OCI-LY7 (cell line): ENCODE data around the gene CETN2. TPM values are rescaled to one million over a fixed set of nuclear protein-coding genes. Genes with fewer than 3 reads are reported as not detected.
"Not testable (repeated sequence)": the region's sequence is repeated elsewhere in the genome, so short reads cannot be mapped to it uniquely, and the experiment has no call there.

ENCODE experiments used
- BruUV-seq: library from RNA; stranded (reverse); fragments of 400-500 nt; replicated peaks from 2 replicates; lab custom pipeline; 2021; lab: Mats Ljungman, UMichigan
- CTCF ChIA-PET: fragments of 300-600 bp; sonication (Branson Sonifier 250); formaldehyde crosslinking; loops from one replicate; lab custom pipeline; 2022; ENCODE audit warnings: antibody characterized with exemption; ENCODE audit not compliant: unreplicated experiment; lab: Charles Lee
- POLR2A ChIA-PET: fragments of 300-600 bp; sonication (Branson Sonifier 250); formaldehyde crosslinking; loops from one replicate; lab custom pipeline; 2022; ENCODE audit warnings: antibody characterized with exemption; lab: Charles Lee
- DNase-seq: peaks from one replicate; pipeline ENCODE4 v3.0.0-alpha.2; 2015; ENCODE audit warnings: low spot score
- H2AFZ ChIP-seq: fragments of 200-600 bp; sonication (generic), shearing (Covaris generic); 2 replicates; pipeline ENCODE4 v1.6.1; 2014; ENCODE audit warnings: mild to moderate bottlenecking, antibody characterized with exemption, low read length, moderate library complexity
- H3K27ac ChIP-seq: fragments of 200-600 bp; sonication (generic); 2 replicates; pipeline ENCODE4 v1.5.1; 2014; ENCODE audit warnings: mixed run types, low read depth, mild to moderate bottlenecking, moderate library complexity, low read length, inconsistent platforms; ENCODE audit not compliant: poor library complexity, severe bottlenecking
- H3K36me3 ChIP-seq: fragments of 200-600 bp; sonication (generic); 2 replicates; pipeline ENCODE4 v1.6.1; 2014; ENCODE audit warnings: mild to moderate bottlenecking, antibody characterized with exemption, low read length, moderate library complexity, mixed read lengths; ENCODE audit not compliant: insufficient read depth
- H3K4me1 ChIP-seq: fragments of 200-600 bp; sonication (generic); 2 replicates; pipeline ENCODE4 v1.5.1; 2014; ENCODE audit warnings: mild to moderate bottlenecking, low read length; ENCODE audit not compliant: insufficient read depth, poor library complexity, severe bottlenecking
- H3K4me2 ChIP-seq: fragments of 200-600 bp; sonication (generic); 2 replicates; pipeline ENCODE4 v1.6.1; 2014; ENCODE audit warnings: mild to moderate bottlenecking, low read length
- H3K4me3 ChIP-seq: fragments of 200-600 bp; sonication (generic); 2 replicates; pipeline ENCODE4 v1.5.1; 2014; ENCODE audit warnings: mild to moderate bottlenecking, low read depth, low read length; ENCODE audit not compliant: poor library complexity, severe bottlenecking
- H3K79me2 ChIP-seq: fragments of 200-600 bp; sonication (generic); 2 replicates; pipeline ENCODE4 v1.6.1; 2016; ENCODE audit warnings: low read depth, mild to moderate bottlenecking, low read length, moderate library complexity, mixed read lengths; ENCODE audit not compliant: insufficient read depth
- H3K9me2 ChIP-seq: fragments of 200-600 bp; sonication (generic); 2 replicates; pipeline ENCODE4 v1.6.1; 2016; ENCODE audit warnings: mild to moderate bottlenecking, low read length, mixed read lengths; ENCODE audit not compliant: insufficient read depth
- H3K9me3 ChIP-seq: fragments of 200-600 bp; sonication (generic); 2 replicates; pipeline ENCODE4 v1.6.1; 2014; ENCODE audit warnings: mild to moderate bottlenecking, mixed run types, low read length, mixed read lengths
- H4K20me1 ChIP-seq: fragments of 200-600 bp; sonication (generic); 2 replicates; pipeline ENCODE4 v1.6.1; 2014; ENCODE audit warnings: mild to moderate bottlenecking, antibody characterized with exemption, low read length, moderate library complexity, mixed read lengths; ENCODE audit not compliant: insufficient read depth
- CTCF ChIP-seq: fragments of 200-600 bp; sonication (generic); conservative IDR thresholded peaks from 2 replicates; pipeline ENCODE4 v1.5.1; 2014; ENCODE audit warnings: mild to moderate bottlenecking, antibody characterized with exemption, low read length, moderate library complexity, mixed read lengths
- EZH2phosphoT487 ChIP-seq: fragments of 200-600 bp; sonication (generic); IDR thresholded peaks from 2 replicates; pipeline ENCODE4 v1.6.1; 2018; ENCODE audit warnings: low read depth, borderline replicate concordance, mild to moderate bottlenecking, mixed run types, antibody characterized with exemption, low read length, moderate library complexity, mixed read lengths
- intact Hi-C: fragments of 100-400 bp; cut with micrococcal nuclease; formaldehyde crosslinking; loops from one replicate; pipeline ENCODE4 v1.10.0; 2022; ENCODE audit not compliant: unreplicated experiment
- total RNA-seq, 2 experiments: library from RNA; depleted of rRNA in 1 of 2; stranded (reverse); fragments of >200 nt in 1 of 2; shearing (Covaris generic) in 1 of 2; gene quantifications; 2 replicates each; pipeline ENCODE4 v1.2.3, GENCODE V29; 2014 to 2022

The CETN2 gene
- total RNA-seq, 2 experiments from 2014 or later: 9.4 to 15.6 TPM

DNA sequence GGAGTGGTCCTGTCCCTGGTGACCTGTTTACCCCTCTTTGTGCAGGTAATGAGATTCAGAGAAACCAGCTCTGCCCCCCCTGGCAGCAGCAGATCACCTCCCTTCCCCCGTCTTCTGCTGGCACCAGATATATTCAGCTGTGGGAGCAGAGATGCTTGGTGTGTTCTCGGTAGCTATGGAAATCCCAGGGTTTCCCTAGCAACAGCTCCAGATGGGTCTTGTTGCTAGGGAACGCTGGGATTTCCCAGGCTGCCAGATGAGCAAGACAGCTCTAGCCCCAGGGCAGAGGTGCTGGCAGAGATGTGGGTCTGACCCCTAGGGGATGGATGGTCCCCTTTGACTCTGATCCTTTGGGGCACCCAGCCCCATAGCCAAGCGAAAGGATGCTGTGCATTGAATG is 20.2 kb downstream of the CETN2 start:
- H3K4me3 ChIP-seq: no peak overlapping the region
- no peak overlapping the region for H2AFZ ChIP-seq
- ChIA-PET CTCF (no interaction called here), POLR2A (no interaction called here)
- intact Hi-C loops: no loop called here
- no peaks in the 10 kb centered on the region for H4K20me1 ChIP-seq
- no peaks in the 10 kb centered on the region for H3K79me2 ChIP-seq
- H3K9me3 ChIP-seq: no peaks in the 10 kb centered on the region
- no peak for TF ChIP-seq EZH2phosphoT487
- TF ChIP-seq CTCF: no peak
- no TSS peak for BruUV-seq
- no peaks in the 10 kb centered on the region for H3K4me1 ChIP-seq
- H3K9me2 ChIP-seq: no peaks in the 10 kb centered on the region
- DNase-seq: no peak
- H3K4me2 ChIP-seq: no peak overlapping the region
- no peak overlapping the region for H3K27ac ChIP-seq
- H3K36me3 ChIP-seq: no peaks in the 10 kb centered on the region

GRCh38 chrX:152806035-152806434 is 24.5 kb downstream of the CETN2 start:
- BruUV-seq: no TSS peak
- ChIA-PET POLR2A (no interaction called here), CTCF (no interaction called here)
- H3K79me2 ChIP-seq: no peaks in the 10 kb centered on the region
- no peaks in the 10 kb centered on the region for H3K9me2 ChIP-seq
- H3K4me1 ChIP-seq: no peaks in the 10 kb centered on the region
- H3K27ac ChIP-seq: no peak overlapping the region
- no peak overlapping the region for H3K4me3 ChIP-seq
- no peaks in the 10 kb centered on the region for H4K20me1 ChIP-seq
- no peaks in the 10 kb centered on the region for H3K36me3 ChIP-seq
- H2AFZ ChIP-seq: no peak overlapping the region
- H3K9me3 ChIP-seq: no peaks in the 10 kb centered on the region
- intact Hi-C loops: no loop called here
- H3K4me2 ChIP-seq: no peak overlapping the region
- TF ChIP-seq EZH2phosphoT487: no peak
- TF ChIP-seq CTCF: no peak
- no peak for DNase-seq

DNA sequence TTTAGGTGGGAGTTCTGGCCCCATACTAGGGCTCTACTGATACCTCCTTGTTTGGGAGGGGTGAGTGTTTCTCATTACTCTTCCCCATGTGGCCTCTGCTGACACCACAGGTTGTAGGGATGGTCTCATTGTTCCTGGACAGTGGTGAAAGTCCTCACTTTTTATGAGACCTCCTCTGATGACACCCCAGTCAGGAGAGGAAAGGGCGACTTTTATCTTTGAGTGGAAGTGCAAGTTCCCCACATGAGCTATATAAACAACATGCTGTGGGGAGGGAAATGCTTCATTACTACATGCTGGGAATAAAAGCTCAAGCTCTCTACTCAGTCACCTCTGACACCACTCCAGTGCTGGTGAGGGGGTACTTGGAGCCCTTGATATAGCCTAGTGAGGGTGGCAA is 31.6 kb downstream of the CETN2 start:
- ChIA-PET CTCF (no interaction called here), POLR2A (no interaction called here)
- intact Hi-C loops: no loop called here
- no peak for DNase-seq
- no peaks in the 10 kb centered on the region for H3K4me1 ChIP-seq
- H3K36me3 ChIP-seq: no peaks in the 10 kb centered on the region
- H3K9me3 ChIP-seq: no peaks in the 10 kb centered on the region
- no peaks in the 10 kb centered on the region for H3K9me2 ChIP-seq
- no peak overlapping the region for H2AFZ ChIP-seq
- H3K4me3 ChIP-seq: no peak overlapping the region
- TF ChIP-seq CTCF (no peak), EZH2phosphoT487 (no peak)
- no peak overlapping the region for H3K27ac ChIP-seq
- no peaks in the 10 kb centered on the region for H4K20me1 ChIP-seq
- BruUV-seq: no TSS peak
- no peaks in the 10 kb centered on the region for H3K79me2 ChIP-seq
- no peak overlapping the region for H3K4me2 ChIP-seq

GRCh38 chrX:152787062-152787461 is 43.5 kb downstream of the CETN2 start:
- H3K36me3 ChIP-seq, H3K4me1 ChIP-seq, BruUV-seq, H3K9me3 ChIP-seq, DNase-seq, H3K79me2 ChIP-seq, H3K4me3 ChIP-seq, CTCF ChIA-PET, H3K4me2 ChIP-seq, POLR2A ChIA-PET, H3K27ac ChIP-seq, H3K9me2 ChIP-seq, H4K20me1 ChIP-seq, H2AFZ ChIP-seq, intact Hi-C loops: not testable (repeated sequence)
